Gastroesophageal sphincter (tissue), 4 donors: ENCODE data around the gene FLNA. TPM values are rescaled to one million over a fixed set of nuclear protein-coding genes. Genes with fewer than 3 reads are reported as not detected.

Experiments
- ATAC-seq: fragments of 150-250 bp; one replicate; pipeline ENCODE4 v1.9.1; 2016; ENCODE audit warnings: mild to moderate bottlenecking, moderate library complexity
- H3K27ac ChIP-seq, 4 donors: fragments of 200-600 bp; sonication (generic) in 3 of 4; 1 replicate in 3 of 4; 2 replicates in 1 of 4; pipeline ENCODE4 v1.5.1; 2016 to 2019
- H3K27me3 ChIP-seq: fragments of 200-600 bp; sonication (generic); one replicate; pipeline ENCODE4 v1.5.1; 2019
- H3K36me3 ChIP-seq, 2 donors: fragments of 200-600 bp; sonication (generic); one replicate each; pipeline ENCODE4 v1.5.1; 2019; ENCODE audit warnings: control low read depth in 1 of 2
- H3K4me1 ChIP-seq, 3 donors: fragments of 200-600 bp; sonication (generic); 1 replicate in 2 of 3; 2 replicates in 1 of 3; pipeline ENCODE4 v1.5.1; 2016 to 2019; ENCODE audit warnings: control low read depth in 2 of 3
- H3K4me3 ChIP-seq, 2 donors: fragments of 200-600 bp; sonication (generic); one replicate each; pipeline ENCODE4 v1.5.1; 2019; ENCODE audit warnings: mild to moderate bottlenecking in 1 of 2, moderate library complexity in 1 of 2
- H3K9me3 ChIP-seq, 3 donors: fragments of 200-600 bp; sonication (generic); one replicate each; pipeline ENCODE4 v1.5.1; 2017 to 2019; ENCODE audit warnings: control low read depth in 2 of 3
- CTCF ChIP-seq, 4 experiments: fragments of 200-600 bp in 2 of 4; fragments of 450-650 bp in 2 of 4; sonication (generic) in 1 of 4; IDR thresholded peaks; one replicate each; pipeline ENCODE4 v1.5.1; 2017 to 2019; ENCODE audit warnings: antibody characterized with exemption in 4 of 4, mild to moderate bottlenecking in 2 of 4, moderate library complexity in 2 of 4
- EP300 ChIP-seq: sonication (generic); formaldehyde crosslinking; IDR thresholded peaks from one replicate; pipeline ENCODE4 v1.6.1; 2017; ENCODE audit warnings: antibody characterized with exemption, mild to moderate bottlenecking
- POLR2A ChIP-seq, 2 donors: fragments of 450-650 bp; IDR thresholded peaks; one replicate each; pipeline ENCODE4 v1.6.1; 2017; ENCODE audit warnings: antibody characterized with exemption in 2 of 2, mild to moderate bottlenecking in 2 of 2, moderate library complexity in 1 of 2
- POLR2AphosphoS5 ChIP-seq: sonication (generic); formaldehyde crosslinking; IDR thresholded peaks from one replicate; pipeline ENCODE4 v1.6.1; 2017; ENCODE audit warnings: antibody characterized with exemption
- WGBS, 2 donors: methylation state at CpG; one replicate each; pipeline ENCODE4 v1.1.5; 2018; ENCODE audit warnings: low coverage in 1 of 2; 5-methylcytosine and 5-hydroxymethylcytosine counted together
- total RNA-seq, 4 donors: library from RNA; depleted of rRNA; stranded (reverse); fragments of >200 nt; gene quantifications; one replicate each; pipeline ENCODE4 v1.1.0, GENCODE V29; 2016

FLNA gene
- total RNA-seq, 4 donors from 2014 or later: 7,815 to 15,318 (median 8,757) TPM

GRCh38 chrX:154351183-154352011 is 23.0 kb downstream of the FLNA start:
- Histone ChIP-seq H3K27me3 (no peaks in the 10 kb centered on the region), H3K27ac (peak overlapping the region in 3 of 4 donors; percentile 78 to 99 (median 94)), H3K36me3 (peaks cover 0 to 79% of the 10 kb centered on the region in 2 donors), H3K9me3 (no peaks in the 10 kb centered on the region), H3K4me1 (peaks cover 0 to 22% (median 0%) of the 10 kb centered on the region in 3 donors), H3K4me3 (no peak overlapping the region)
- no peak for TF ChIP-seq CTCF (IDR thresholded peaks at IDR 0.05)
- no peak for TF ChIP-seq POLR2AphosphoS5
- no peak for TF ChIP-seq POLR2A (IDR thresholded peaks at IDR 0.05)
- TF ChIP-seq EP300: no peak
- no peak for ATAC-seq
- WGBS, 2 donors: 90% methylated on average over 6 of the region's 30 CpGs; no CpG with 5 or more reads in 1 of the 2 donors

GRCh38 chrX:154350429-154351182 is 23.8 kb downstream of the FLNA start:
- Histone ChIP-seq H3K4me3 (no peak overlapping the region), H3K36me3 (peaks cover 0 to 71% of the 10 kb centered on the region in 2 donors), H3K9me3 (no peaks in the 10 kb centered on the region), H3K27me3 (no peaks in the 10 kb centered on the region), H3K4me1 (peaks cover 0 to 14% (median 0%) of the 10 kb centered on the region in 3 donors), H3K27ac (peak overlapping the region in 3 of 4 donors; percentile 78 to 99 (median 94))
- WGBS, 2 donors: 60% methylated on average over 1 of the region's 19 CpGs; no CpG with 5 or more reads in 1 of the 2 donors
- TF ChIP-seq CTCF (IDR thresholded peaks at IDR 0.05) (no peak), POLR2A (IDR thresholded peaks at IDR 0.05) (no peak), EP300 (no peak), POLR2AphosphoS5 (peak; percentile 24)
- ATAC-seq: no peak

GRCh38 chrX:154349979-154350378 is 24.5 kb downstream of the FLNA start:
- TF ChIP-seq CTCF (IDR thresholded peaks at IDR 0.05) (no peak), POLR2AphosphoS5 (no peak), EP300 (no peak), POLR2A (IDR thresholded peaks at IDR 0.05) (no peak)
- Histone ChIP-seq H3K4me3 (no peak overlapping the region), H3K9me3 (no peaks in the 10 kb centered on the region), H3K4me1 (peaks cover 0 to 12% (median 0%) of the 10 kb centered on the region in 3 donors), H3K27me3 (no peaks in the 10 kb centered on the region), H3K27ac (peak overlapping the region in 3 of 4 donors; percentile 50 to 94 (median 78)), H3K36me3 (peaks cover 0 to 65% of the 10 kb centered on the region in 2 donors)
- WGBS, 2 donors: 84% methylated on average over 8 of the region's 15 CpGs; no CpG with 5 or more reads in 1 of the 2 donors
- ATAC-seq: no peak

- ATAC-seq: no peak
- TF ChIP-seq POLR2AphosphoS5 (peak; percentile 35), CTCF (IDR thresholded peaks at IDR 0.05) (no peak)
- Histone ChIP-seq H3K27ac (peak overlapping the region; percentile 39 to 94 (median 64)), H3K27me3 (no peaks in the 10 kb centered on the region), H3K4me1 (peaks cover 0 to 12% (median 0%) of the 10 kb centered on the region in 3 donors), H3K4me3 (no peak overlapping the region), H3K9me3 (no peaks in the 10 kb centered on the region), H3K36me3 (peaks cover 0 to 60% of the 10 kb centered on the region in 2 donors)
- no CpG with 5 or more reads among the region's 19 CpGs for WGBS, 2 donors
Observed at GRCh38 chrX:154349359-154349935, 25.0 kb downstream of the FLNA start.
